Natural killer cell treated with Interleukin-12 subunit alpha and Interleukin-12 subunit beta and Interleukin-15 and Interleukin-18, amount 100 ng/mL, for 72 hours (primary cell): ENCODE data around the gene POU6F2. TPM values are rescaled to one million over a fixed set of nuclear protein-coding genes. Genes with fewer than 3 reads are reported as not detected.

Experiments
- ATAC-seq, 2 donors: fragments of 150-1000 bp; cut with Tn5 transposase in 1 of 2; sonication (Bioruptor Pico), chemical (Tn5 transposase) in 1 of 2; 2 replicates each; pipeline ENCODE4 v1.10.0; 2021
- DNase-seq: peaks from one replicate; pipeline ENCODE4 v3.0.0; 2022; ENCODE audit warnings: low spot score
- H3K27ac Mint-ChIP-seq, 2 donors: 1 replicate in 1 of 2; 2 replicates in 1 of 2; pipeline ENCODE4 v1.8.0; 2022; ENCODE audit warnings: mixed read lengths in 2 of 2, mild to moderate bottlenecking in 1 of 2, moderate library complexity in 1 of 2
- H3K27me3 Mint-ChIP-seq, 2 donors: 1 replicate in 1 of 2; 2 replicates in 1 of 2; pipeline ENCODE4 v1.8.0; 2022; ENCODE audit warnings: mixed read lengths in 2 of 2
- H3K36me3 Mint-ChIP-seq: one replicate; pipeline ENCODE4 v1.8.0; 2022; ENCODE audit warnings: mixed read lengths
- H3K4me1 Mint-ChIP-seq, 2 donors: 1 replicate in 1 of 2; 2 replicates in 1 of 2; pipeline ENCODE4 v1.8.0; 2022; ENCODE audit warnings: low read depth in 2 of 2, mixed read lengths in 2 of 2, mild to moderate bottlenecking in 1 of 2
- H3K4me3 Mint-ChIP-seq: one replicate; pipeline ENCODE4 v1.8.0; 2022; ENCODE audit warnings: mixed read lengths
- H3K9me3 Mint-ChIP-seq: 2 replicates; pipeline ENCODE4 v1.8.0; 2022; ENCODE audit warnings: mixed read lengths
- total RNA-seq, 2 donors: library from RNA; stranded (reverse); gene quantifications; one replicate each; pipeline ENCODE4 v1.2.3, GENCODE V29; 2022

The POU6F2 gene
- total RNA-seq, 2 donors from 2014 or later, result 0.24 to 0.28 TPM

GRCh38 chr7:39088730-39089593 lies 111.3 kb downstream of the POU6F2 start:
- H3K27me3 Mint-ChIP-seq, result peaks cover 15 to 26% of the 10 kb centered on the region in 2 donors
- H3K4me1 Mint-ChIP-seq, result no peaks in the 10 kb centered on the region
- no peaks in the 10 kb centered on the region for H3K36me3 Mint-ChIP-seq
- no peak overlapping the region for H3K4me3 Mint-ChIP-seq
- DNase-seq, result no peak
- ATAC-seq, result no peak
- no peaks in the 10 kb centered on the region for H3K9me3 Mint-ChIP-seq
- no peak overlapping the region for H3K27ac Mint-ChIP-seq

- no peaks in the 10 kb centered on the region for H3K9me3 Mint-ChIP-seq
- no peak for DNase-seq
- H3K27ac Mint-ChIP-seq, result no peak overlapping the region
- no peak for ATAC-seq
- no peaks in the 10 kb centered on the region for H3K36me3 Mint-ChIP-seq
- H3K27me3 Mint-ChIP-seq, result peaks cover 2 to 18% of the 10 kb centered on the region in 2 donors
- no peaks in the 10 kb centered on the region for H3K4me1 Mint-ChIP-seq
- H3K4me3 Mint-ChIP-seq, result no peak overlapping the region
Measured at GRCh38 chr7:39091145-39091544, 113.4 kb downstream of the POU6F2 start.

GRCh38 chr7:39091774-39092173 lies 114.1 kb downstream of the POU6F2 start:
- no peak overlapping the region for H3K4me3 Mint-ChIP-seq

GRCh38 chr7:39094731-39095130 lies 117.0 kb downstream of the POU6F2 start:
- Mint-ChIP-seq H3K27me3 (peaks cover 5 to 13% of the 10 kb centered on the region in 2 donors), H3K4me3 (no peak overlapping the region)
- ATAC-seq, result no peak

More at GRCh38 chr7:39091774-39092173, 114.1 kb downstream of the POU6F2 start:
- H3K36me3 Mint-ChIP-seq, result no peaks in the 10 kb centered on the region
- H3K27me3 Mint-ChIP-seq, result peaks cover 0 to 17% of the 10 kb centered on the region in 2 donors
- ATAC-seq (no peak), DNase-seq (no peak)
- H3K4me1 Mint-ChIP-seq, result no peaks in the 10 kb centered on the region
- no peaks in the 10 kb centered on the region for H3K9me3 Mint-ChIP-seq
- no peak overlapping the region for H3K27ac Mint-ChIP-seq

GRCh38 chr7:39095875-39096619 lies 118.3 kb downstream of the POU6F2 start:
- no peak for ATAC-seq
- Mint-ChIP-seq H3K36me3 (no peaks in the 10 kb centered on the region), H3K9me3 (no peaks in the 10 kb centered on the region), H3K27me3 (peaks cover 8 to 18% of the 10 kb centered on the region in 2 donors), H3K4me1 (no peaks in the 10 kb centered on the region), H3K4me3 (no peak overlapping the region), H3K27ac (no peak overlapping the region)
- DNase-seq, result no peak

More at GRCh38 chr7:39094731-39095130, 117.0 kb downstream of the POU6F2 start:
- no peak overlapping the region for H3K27ac Mint-ChIP-seq
- no peaks in the 10 kb centered on the region for H3K4me1 Mint-ChIP-seq
- no peaks in the 10 kb centered on the region for H3K9me3 Mint-ChIP-seq
- H3K36me3 Mint-ChIP-seq, result no peaks in the 10 kb centered on the region
- DNase-seq, result no peak

- Mint-ChIP-seq H3K9me3 (no peaks in the 10 kb centered on the region), H3K27me3 (peaks cover 11 to 26% of the 10 kb centered on the region in 2 donors), H3K27ac (no peak overlapping the region), H3K36me3 (no peaks in the 10 kb centered on the region), H3K4me3 (no peak overlapping the region), H3K4me1 (no peaks in the 10 kb centered on the region)
- ATAC-seq (no peak), DNase-seq (no peak)
Measured at GRCh38 chr7:39098506-39098905, 120.8 kb downstream of the POU6F2 start.

GRCh38 chr7:39099146-39099545 lies 121.4 kb downstream of the POU6F2 start:
- Mint-ChIP-seq H3K9me3 (no peaks in the 10 kb centered on the region), H3K4me3 (no peak overlapping the region), H3K4me1 (no peaks in the 10 kb centered on the region), H3K27ac (no peak overlapping the region), H3K36me3 (no peaks in the 10 kb centered on the region), H3K27me3 (peaks cover 11 to 26% of the 10 kb centered on the region in 2 donors)
- ATAC-seq (no peak), DNase-seq (no peak)

GRCh38 chr7:39100270-39100669 lies 122.6 kb downstream of the POU6F2 start:
- Mint-ChIP-seq H3K27ac (no peak overlapping the region), H3K27me3 (peaks cover 13 to 24% of the 10 kb centered on the region in 2 donors), H3K4me3 (no peak overlapping the region), H3K36me3 (no peaks in the 10 kb centered on the region), H3K9me3 (no peaks in the 10 kb centered on the region), H3K4me1 (no peaks in the 10 kb centered on the region)
- ATAC-seq (no peak), DNase-seq (no peak)

GRCh38 chr7:39102234-39102633 lies 124.5 kb downstream of the POU6F2 start:
- ATAC-seq (no peak), DNase-seq (no peak)
- Mint-ChIP-seq H3K27ac (no peak overlapping the region), H3K9me3 (no peaks in the 10 kb centered on the region), H3K27me3 (peaks cover 12 to 13% of the 10 kb centered on the region in 2 donors), H3K4me3 (no peak overlapping the region), H3K4me1 (no peaks in the 10 kb centered on the region), H3K36me3 (no peaks in the 10 kb centered on the region)

- peaks cover 9% of the 10 kb centered on the region in 2 donors for H3K27me3 Mint-ChIP-seq
Measured at GRCh38 chr7:39105720-39106119, 128.0 kb downstream of the POU6F2 start.

GRCh38 chr7:39125846-39126245 lies 148.1 kb downstream of the POU6F2 start:
- Mint-ChIP-seq H3K27ac (no peak overlapping the region), H3K36me3 (no peaks in the 10 kb centered on the region), H3K4me3 (no peak overlapping the region), H3K4me1 (no peaks in the 10 kb centered on the region), H3K9me3 (peaks cover 5% of the 10 kb centered on the region), H3K27me3 (peaks cover 14 to 28% of the 10 kb centered on the region in 2 donors)
- ATAC-seq, result no peak
- no peak for DNase-seq

More at GRCh38 chr7:39105720-39106119, 128.0 kb downstream of the POU6F2 start:
- Mint-ChIP-seq H3K9me3 (no peaks in the 10 kb centered on the region), H3K4me3 (no peak overlapping the region), H3K27ac (no peak overlapping the region), H3K36me3 (no peaks in the 10 kb centered on the region), H3K4me1 (no peaks in the 10 kb centered on the region)
- ATAC-seq, result no peak
- DNase-seq, result no peak

- H3K27ac Mint-ChIP-seq, result no peak overlapping the region
- peaks cover 5% of the 10 kb centered on the region for H3K9me3 Mint-ChIP-seq
- DNase-seq (no peak), ATAC-seq (no peak)
- H3K36me3 Mint-ChIP-seq, result no peaks in the 10 kb centered on the region
- H3K4me3 Mint-ChIP-seq, result no peak overlapping the region
- peaks cover 0 to 4% of the 10 kb centered on the region in 2 donors for H3K4me1 Mint-ChIP-seq
- H3K27me3 Mint-ChIP-seq, result peaks cover 17 to 35% of the 10 kb centered on the region in 2 donors
Measured at GRCh38 chr7:39127058-39127457, 149.3 kb downstream of the POU6F2 start.

- Mint-ChIP-seq H3K27ac (no peak overlapping the region), H3K27me3 (peaks cover 20 to 41% of the 10 kb centered on the region in 2 donors), H3K9me3 (peaks cover 5% of the 10 kb centered on the region), H3K36me3 (no peaks in the 10 kb centered on the region), H3K4me3 (no peak overlapping the region), H3K4me1 (peaks cover 0 to 4% of the 10 kb centered on the region in 2 donors)
- DNase-seq, result no peak
- ATAC-seq, result no peak
Measured at GRCh38 chr7:39128287-39128843, 150.7 kb downstream of the POU6F2 start.

GRCh38 chr7:39130274-39130673 lies 152.6 kb downstream of the POU6F2 start:
- no peak for DNase-seq

More at GRCh38 chr7:39130274-39130673, 152.6 kb downstream of the POU6F2 start:
- Mint-ChIP-seq H3K27me3 (peaks cover 20 to 49% of the 10 kb centered on the region in 2 donors), H3K9me3 (peaks cover 5% of the 10 kb centered on the region), H3K4me1 (peaks cover 0 to 4% of the 10 kb centered on the region in 2 donors), H3K27ac (no peak overlapping the region), H3K36me3 (no peaks in the 10 kb centered on the region), H3K4me3 (no peak overlapping the region)
- ATAC-seq, result no peak
